Stimulated activated naive CD4-positive, alpha-beta T cell treated with Interleukin-2 at 50 U/mL for 16 hours (primary cell): ENCODE data around the gene CLPSL2.

Experiments
- DNase-seq: peaks from one replicate; lab custom pipeline; 2025; lab: John Stamatoyannopoulos, UW

Gene CLPSL2

DNA sequence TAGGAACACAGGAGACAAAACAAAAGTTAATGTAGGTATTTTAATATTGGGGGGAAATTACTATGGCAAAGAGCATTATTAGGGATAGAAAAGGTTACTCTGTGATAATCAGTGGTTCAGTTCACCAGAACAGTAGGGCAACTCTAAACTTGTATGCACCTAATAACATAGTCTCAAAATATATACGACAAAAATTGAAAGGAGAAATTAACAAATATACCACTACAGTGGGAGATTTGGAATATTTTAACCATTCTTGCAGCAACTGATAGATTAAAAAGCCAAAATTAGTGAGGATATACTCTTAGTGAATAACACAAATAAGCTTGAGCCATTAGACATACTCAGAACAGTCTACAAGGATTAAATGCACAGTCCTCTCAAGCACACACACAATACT, 28.5 kb upstream of the CLPSL2 start:
- no peak for DNase-seq

DNA sequence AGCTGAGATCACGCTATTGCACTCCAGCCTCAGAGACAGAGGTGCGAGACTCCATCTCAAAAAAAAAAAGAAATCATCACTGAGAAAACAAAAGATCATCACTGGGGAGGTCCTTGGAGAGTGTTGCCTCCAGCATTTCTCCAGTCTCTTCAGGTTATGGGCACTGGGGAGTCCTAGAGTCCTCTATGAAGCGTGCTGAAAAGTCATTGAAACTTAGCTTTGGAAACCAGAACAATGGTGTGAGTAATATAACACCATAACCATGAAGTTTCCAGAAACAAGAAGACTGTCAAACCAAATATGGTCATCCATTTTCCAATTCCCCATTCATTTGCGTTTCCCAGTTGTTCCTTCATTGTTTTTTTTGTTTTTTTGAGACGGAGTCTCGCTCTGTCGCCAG, 25.8 kb upstream of the CLPSL2 start:
- no peak for DNase-seq

- DNase-seq, result no peak
These were observed 24.8 kb upstream of the CLPSL2 start for GRCh38 chr6:35751594-35751993.

- no peak for DNase-seq
These were observed 24.1 kb upstream of the CLPSL2 start for GRCh38 chr6:35752330-35752729.

DNA sequence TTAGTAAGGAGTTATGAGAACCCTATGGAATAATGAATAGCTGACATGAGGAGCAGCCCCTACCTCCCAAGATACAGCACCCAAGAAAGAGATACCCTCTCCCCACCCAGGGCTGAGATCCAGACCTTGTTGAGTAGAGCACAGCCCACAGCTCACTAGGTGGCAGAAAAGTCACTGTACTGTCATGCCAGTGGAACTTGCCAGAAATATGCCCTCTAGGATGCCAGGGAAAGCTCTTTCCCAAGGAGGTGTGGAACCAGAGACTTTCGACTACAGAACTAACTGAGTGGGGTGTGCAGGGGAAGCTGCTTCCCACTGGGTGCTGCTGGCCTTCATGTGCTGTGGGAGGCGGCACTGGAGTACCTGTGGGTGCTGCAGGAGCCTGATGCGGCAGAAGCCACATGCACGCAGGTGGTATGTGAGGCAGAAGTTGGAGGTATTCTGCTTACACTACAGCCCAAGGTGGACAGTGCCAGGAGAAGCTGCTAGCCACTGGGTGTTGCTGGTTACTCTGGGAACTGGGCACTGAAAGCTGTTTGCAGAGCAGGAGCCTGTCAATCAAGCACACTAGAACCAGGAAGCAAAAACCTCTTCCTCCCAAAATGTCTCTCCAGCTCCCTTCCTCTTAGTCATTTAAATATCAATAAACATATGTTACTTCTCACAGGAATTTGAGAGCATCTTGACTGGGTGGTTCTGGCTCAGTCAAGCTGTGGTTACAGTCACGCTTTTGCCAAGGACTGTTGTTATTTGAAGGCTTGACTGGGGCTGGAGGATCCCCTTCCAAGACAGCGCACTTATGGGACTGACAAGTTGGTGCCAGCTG, 21.7 kb upstream of the CLPSL2 start:
- no peak for DNase-seq

DNA sequence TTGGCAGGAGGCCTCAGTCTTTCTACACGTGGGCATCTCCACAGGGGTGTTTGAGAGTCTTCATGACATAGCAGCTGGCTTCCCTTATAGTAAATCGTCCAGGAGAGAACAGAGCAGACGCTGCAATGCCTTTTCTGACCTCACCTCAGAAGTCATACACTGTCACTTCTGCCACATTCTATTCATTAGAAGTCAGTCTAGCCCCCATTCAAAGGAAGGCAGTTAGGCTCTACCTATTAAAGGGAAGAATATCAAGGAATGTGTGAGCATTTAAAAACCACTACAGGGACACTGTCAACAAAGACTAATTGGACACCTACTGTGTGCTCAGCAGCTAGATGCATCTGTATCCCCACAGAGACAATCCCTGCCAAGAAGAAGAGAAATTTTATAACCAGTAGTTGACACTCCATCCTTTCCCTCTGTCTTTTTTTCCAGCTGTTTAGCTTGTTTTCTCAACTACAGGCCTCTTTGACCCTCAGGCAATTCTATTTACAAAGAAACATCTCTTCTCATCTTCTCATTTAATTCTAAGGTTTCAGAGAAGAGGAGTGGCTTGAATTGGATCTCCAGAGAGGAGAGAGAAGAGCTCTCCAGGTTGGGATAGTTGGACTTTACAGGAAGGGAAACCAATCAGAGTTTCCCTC, 21.0 kb upstream of the CLPSL2 start:
- DNase-seq, result no peak

DNA sequence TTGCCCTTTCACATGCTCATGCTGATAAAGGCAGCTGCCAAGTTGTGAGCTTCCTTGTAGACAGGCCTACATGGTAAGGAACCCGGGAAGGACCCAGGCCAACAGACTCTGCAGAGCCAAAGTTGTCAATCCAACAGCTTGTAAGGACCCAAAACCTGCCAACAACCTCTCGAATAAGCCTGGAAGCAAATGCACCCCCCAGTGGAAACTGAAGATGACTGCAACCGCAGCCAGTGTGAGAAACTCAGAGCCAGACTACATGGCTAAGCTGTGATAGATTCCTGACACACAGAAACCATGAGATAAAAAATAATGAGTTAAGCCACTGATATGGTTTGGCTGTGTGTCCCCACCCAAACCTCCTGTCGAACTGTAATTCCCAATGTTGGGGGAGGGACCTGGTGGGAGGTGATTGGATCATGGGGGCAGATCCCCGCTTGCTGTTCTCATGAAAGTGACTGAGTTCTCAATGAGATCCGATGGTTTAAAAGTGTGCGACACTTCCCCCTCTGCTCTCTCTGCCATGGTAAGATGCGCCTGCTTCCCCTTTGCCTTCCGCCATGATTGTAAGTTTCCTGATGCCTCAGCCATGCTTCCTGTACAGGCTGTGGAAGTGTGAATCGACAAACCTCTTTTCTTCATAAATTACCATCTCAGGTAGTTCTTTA, 18.8 kb upstream of the CLPSL2 start:
- DNase-seq, result no peak

DNA sequence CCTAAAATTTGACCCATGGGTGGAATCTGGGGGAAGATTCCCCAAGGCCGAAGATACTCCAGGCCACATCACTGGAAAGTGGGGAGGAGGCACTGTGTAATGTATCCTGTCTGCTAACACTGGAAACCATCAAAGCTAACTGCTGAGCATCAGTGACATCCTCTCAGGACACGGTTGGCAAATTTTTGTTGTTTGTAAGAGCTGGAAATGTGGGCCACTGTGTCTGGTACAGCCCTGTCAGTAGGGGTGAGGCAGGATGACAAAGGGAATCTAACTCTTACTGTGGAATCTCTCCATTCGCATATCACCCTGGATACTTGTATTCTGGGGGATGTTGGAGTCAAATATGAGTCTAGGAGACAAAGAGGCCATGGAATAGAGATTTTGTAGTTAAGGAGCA, 17.0 kb upstream of the CLPSL2 start:
- no peak for DNase-seq

DNA sequence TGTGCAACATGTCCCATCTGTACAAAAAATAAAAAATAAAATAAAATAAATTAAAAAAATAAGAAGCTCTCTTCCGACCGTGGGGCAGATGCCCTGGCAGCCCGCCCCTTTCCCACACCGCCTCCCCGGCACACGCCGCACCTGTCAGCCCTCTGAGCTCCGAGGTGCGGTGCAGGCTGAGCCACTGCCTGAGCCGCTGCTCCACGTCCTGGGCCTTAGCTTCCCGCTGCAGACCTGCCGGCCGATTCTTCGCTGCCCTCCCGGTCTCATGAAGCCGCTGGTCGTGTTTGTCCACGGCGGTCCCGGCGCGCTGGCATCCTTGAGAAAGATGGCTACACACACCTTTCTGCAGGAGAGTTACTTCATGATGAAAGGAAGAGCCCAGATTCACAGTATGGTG, 10.7 kb upstream of the CLPSL2 start:
- DNase-seq, result no peak

GRCh38 chr6:35769211-35769610, 7.2 kb upstream of the CLPSL2 start:
- DNase-seq, result no peak

- DNase-seq, result no peak
These were observed 5.1 kb upstream of the CLPSL2 start for GRCh38 chr6:35771343-35771627.

GRCh38 chr6:35774116-35774794, 2.1 kb upstream of the CLPSL2 start:
- no peak for DNase-seq

DNA sequence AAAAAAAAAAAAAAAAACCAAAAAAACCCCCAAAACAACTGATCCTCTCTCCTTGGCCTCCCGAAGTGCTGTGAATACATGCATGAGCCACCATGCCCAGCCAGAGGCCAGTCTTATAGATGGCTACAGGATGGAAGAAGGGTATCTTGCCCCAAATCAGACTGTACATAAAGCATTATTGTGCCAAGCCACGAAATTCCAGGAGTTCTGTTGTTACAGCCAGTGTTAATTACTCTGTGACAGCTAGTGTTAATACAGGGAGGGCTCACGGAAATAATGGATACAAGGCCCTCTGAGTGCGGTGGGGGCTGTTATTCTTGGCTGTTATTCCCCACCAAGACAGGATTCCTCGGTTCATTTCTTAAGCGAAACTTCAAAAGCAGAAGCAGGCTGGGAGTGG, 1.4 kb upstream of the CLPSL2 start:
- no peak for DNase-seq

GRCh38 chr6:35777356-35778102, 1.1 kb downstream of the CLPSL2 start:
- no peak for DNase-seq

DNA sequence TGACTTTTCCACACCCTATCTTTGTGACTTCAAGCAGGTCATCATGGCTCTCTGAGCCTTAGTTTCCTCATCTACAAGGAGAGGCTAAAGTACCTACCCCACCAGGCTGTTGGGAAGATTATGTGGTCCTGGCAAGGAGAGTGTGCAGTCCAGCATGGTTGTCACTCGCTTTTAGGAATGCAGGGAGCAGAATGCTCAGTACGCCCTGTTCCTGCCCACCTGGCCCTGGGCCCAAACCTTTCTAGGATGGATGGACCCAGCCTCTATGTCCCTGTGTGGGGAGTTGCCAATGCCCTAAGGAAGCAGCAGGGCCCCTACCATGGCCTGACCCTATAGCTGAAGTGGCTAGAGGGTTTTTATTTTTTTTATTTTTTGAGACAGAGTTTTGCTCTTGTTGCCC, 2.0 kb downstream of the CLPSL2 start:
- no peak for DNase-seq

- DNase-seq, result no peak
These were observed 4.3 kb downstream of the CLPSL2 start, which contains the start of gene CLPSL1 for GRCh38 chr6:35780719-35781118. TSS of gene CLPSL1 (plus strand) at chr6:35781019. CDS start at chr6:35781111, 92 bp downstream.

DNA sequence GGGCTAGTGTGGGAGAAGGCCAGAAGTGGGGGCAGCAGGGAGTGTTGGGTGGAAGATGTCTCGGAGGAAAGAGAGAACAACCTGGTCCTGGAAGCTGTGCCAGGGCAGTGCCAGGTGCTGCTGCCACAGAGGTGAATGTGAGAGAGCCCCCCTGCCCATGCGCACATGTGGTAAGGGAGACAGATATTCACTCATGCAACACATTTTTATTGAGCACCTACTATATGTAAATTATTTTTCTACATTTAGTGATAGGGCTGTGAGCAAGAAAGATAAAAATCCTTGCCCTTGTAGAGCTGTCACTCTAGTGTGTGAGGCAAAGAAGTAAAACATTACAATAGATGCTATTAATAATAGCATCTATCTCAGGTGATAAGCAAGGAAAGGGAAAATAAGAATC, 4.9 kb downstream of the CLPSL2 start:
- DNase-seq, result no peak

- DNase-seq, result no peak
These were observed 6.0 kb downstream of the CLPSL2 start for GRCh38 chr6:35782424-35782823.

GRCh38 chr6:35784200-35784599, 7.8 kb downstream of the CLPSL2 start:
- DNase-seq, result no peak

DNA sequence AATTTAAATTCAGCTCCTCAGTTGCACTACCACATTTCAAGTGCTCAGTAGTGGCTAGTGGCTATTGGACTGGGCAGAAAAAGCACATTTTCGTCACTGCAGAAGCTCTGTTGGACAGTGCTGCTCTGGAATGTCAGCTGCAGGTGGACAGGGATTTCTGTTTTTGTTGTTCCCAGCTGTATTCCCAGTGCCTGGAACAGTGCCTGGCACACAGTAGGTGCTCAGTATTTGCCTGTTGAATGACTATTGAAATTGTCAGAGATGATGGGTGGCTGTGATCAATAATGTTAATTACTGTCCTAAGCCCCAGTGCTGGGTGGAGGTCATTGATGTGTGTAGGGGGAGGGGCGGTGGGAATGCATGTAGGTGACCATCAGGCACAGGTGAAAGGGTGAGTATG, 9.9 kb downstream of the CLPSL2 start:
- DNase-seq, result no peak

- no peak for DNase-seq
These were observed 10.4 kb downstream of the CLPSL2 start for GRCh38 chr6:35786810-35787209.
